WTC11 (cell line): Measurements from ENCODE around the gene PLEKHG5. TPM values are rescaled to one million over a fixed set of nuclear protein-coding genes. Genes with fewer than 3 reads are reported as not detected.
A peak's percentile ranks its signal among the peaks of the same experiment; 100 is the strongest.

Experiments
- ATAC-seq: fragments of 200-7000 bp; cut with Tn5 transposase; 2 replicates; pipeline ENCODE4 v1.10.0; 2021; ENCODE audit warnings: mild to moderate bottlenecking, moderate library complexity
- CTCF ChIA-PET: fragments of 300-600 bp; sonication (Branson Sonifier 250); formaldehyde crosslinking; loops from one replicate; lab custom pipeline; 2021; ENCODE audit warnings: antibody characterized with exemption; lab: Charles Lee
- POLR2A ChIA-PET: fragments of 350-600 bp; sonication (Branson Sonifier 250); formaldehyde crosslinking; loops from one replicate; lab custom pipeline; 2021; ENCODE audit warnings: antibody characterized with exemption; lab: Charles Lee
- DNase-seq: peaks from one replicate; pipeline ENCODE4 v3.0.0; 2021; ENCODE audit warnings: low spot score
- H3K27ac Mint-ChIP-seq: 2 replicates; pipeline ENCODE4 v1.8.0; 2021; ENCODE audit warnings: mixed read lengths
- H3K27me3 Mint-ChIP-seq: 2 replicates; pipeline ENCODE4 v1.8.0; 2021; ENCODE audit warnings: low read depth, mild to moderate bottlenecking, moderate library complexity, mixed read lengths
- H3K36me3 Mint-ChIP-seq: 2 replicates; pipeline ENCODE4 v1.8.0; 2021; ENCODE audit warnings: mixed read lengths
- H3K4me1 Mint-ChIP-seq: 2 replicates; pipeline ENCODE4 v1.8.0; 2022; ENCODE audit warnings: mixed read lengths
- H3K4me3 Mint-ChIP-seq: 2 replicates; pipeline ENCODE4 v1.8.0; 2021; ENCODE audit warnings: mild to moderate bottlenecking, moderate library complexity, mixed read lengths
- H3K9me3 Mint-ChIP-seq: 2 replicates; pipeline ENCODE4 v1.8.0; 2021; ENCODE audit warnings: mixed read lengths
- AFF4 ChIP-seq: sonication (generic); formaldehyde crosslinking; IDR thresholded peaks from 2 replicates; pipeline ENCODE4 v1.8.1; 2023; ENCODE audit warnings: mild to moderate bottlenecking, missing genetic modification reagents, borderline replicate concordance
- ATF1 ChIP-seq: sonication (generic); formaldehyde crosslinking; IDR thresholded peaks from 2 replicates; pipeline ENCODE4 v1.8.1; 2023; ENCODE audit warnings: mild to moderate bottlenecking, moderate library complexity, missing genetic modification reagents
- CBFB ChIP-seq: sonication (generic); formaldehyde crosslinking; IDR thresholded peaks from 2 replicates; pipeline ENCODE4 v1.8.1; 2022; ENCODE audit warnings: mild to moderate bottlenecking, low read depth, missing genetic modification reagents
- E2F4 ChIP-seq: sonication (generic); formaldehyde crosslinking; IDR thresholded peaks from 2 replicates; pipeline ENCODE4 v1.8.1; 2022; ENCODE audit warnings: low read depth, mild to moderate bottlenecking, moderate library complexity, missing genetic modification reagents, borderline replicate concordance
- ETV6 ChIP-seq: sonication (generic); formaldehyde crosslinking; IDR thresholded peaks from 2 replicates; pipeline ENCODE4 v1.8.1; 2022; ENCODE audit warnings: mild to moderate bottlenecking, missing genetic modification reagents
- FOXJ3 ChIP-seq: sonication (generic); formaldehyde crosslinking; IDR thresholded peaks from 2 replicates; pipeline ENCODE4 v1.9.0; 2021; ENCODE audit warnings: missing genetic modification reagents, mild to moderate bottlenecking, borderline replicate concordance
- FOXP4 ChIP-seq: sonication (generic); formaldehyde crosslinking; IDR thresholded peaks from 2 replicates; pipeline ENCODE4 v1.8.0; 2022; ENCODE audit warnings: mild to moderate bottlenecking, missing genetic modification reagents
- HMGXB4 ChIP-seq: sonication (generic); formaldehyde crosslinking; IDR thresholded peaks from 2 replicates; pipeline ENCODE4 v1.8.1; 2023; ENCODE audit warnings: mild to moderate bottlenecking, moderate library complexity, missing genetic modification reagents
- MLX ChIP-seq: sonication (generic); formaldehyde crosslinking; IDR thresholded peaks from 2 replicates; pipeline ENCODE4 v1.8.1; 2023; ENCODE audit warnings: mild to moderate bottlenecking, missing genetic modification reagents, moderate library complexity
- NFATC4 ChIP-seq: fragments of 250-450 bp; sonication (Bioruptor Pico); IDR thresholded peaks from 2 replicates; pipeline ENCODE4 v1.9.0; 2021; ENCODE audit warnings: mild to moderate bottlenecking
- NR1H2 ChIP-seq: sonication (generic); formaldehyde crosslinking; IDR thresholded peaks from 2 replicates; pipeline ENCODE4 v1.9.0; 2021; ENCODE audit warnings: mild to moderate bottlenecking, moderate library complexity, missing genetic modification reagents
- PRRX2 ChIP-seq: fragments of 250-450 bp; sonication (Bioruptor Pico); IDR thresholded peaks from 2 replicates; pipeline ENCODE4 v1.8.0; 2021; ENCODE audit warnings: mild to moderate bottlenecking
- TCF7 ChIP-seq: sonication (generic); formaldehyde crosslinking; IDR thresholded peaks from 2 replicates; pipeline ENCODE4 v1.8.0; 2022; ENCODE audit warnings: mild to moderate bottlenecking, low read depth, missing genetic modification reagents, moderate library complexity
- TEAD1 ChIP-seq: sonication (generic); formaldehyde crosslinking; IDR thresholded peaks from 2 replicates; pipeline ENCODE4 v1.8.0; 2022; ENCODE audit warnings: mild to moderate bottlenecking, missing genetic modification reagents
- USF2 ChIP-seq: sonication (generic); formaldehyde crosslinking; IDR thresholded peaks from 2 replicates; pipeline ENCODE4 v1.8.1; 2023; ENCODE audit warnings: mild to moderate bottlenecking, missing genetic modification reagents, moderate library complexity
- ZBTB21 ChIP-seq: sonication (generic); formaldehyde crosslinking; IDR thresholded peaks from 2 replicates; pipeline ENCODE4 v1.8.1; 2023; ENCODE audit warnings: mild to moderate bottlenecking, missing genetic modification reagents, borderline replicate concordance
- ZNF121 ChIP-seq: sonication (generic); formaldehyde crosslinking; IDR thresholded peaks from 2 replicates; pipeline ENCODE4 v1.8.0; 2023; ENCODE audit warnings: missing genetic modification reagents
- ZNF219 ChIP-seq: sonication (generic); formaldehyde crosslinking; IDR thresholded peaks from 2 replicates; pipeline ENCODE4 v1.8.0; 2023; ENCODE audit warnings: missing genetic modification reagents, mild to moderate bottlenecking, borderline replicate concordance
- ZNF232 ChIP-seq: sonication (generic); formaldehyde crosslinking; IDR thresholded peaks from 2 replicates; pipeline ENCODE4 v1.8.0; 2022; ENCODE audit warnings: mild to moderate bottlenecking, missing genetic modification reagents
- ZNF416 ChIP-seq: fragments of 250-450 bp; sonication (Bioruptor Pico); IDR thresholded peaks from 2 replicates; pipeline ENCODE4 v1.9.0; 2021; ENCODE audit warnings: mild to moderate bottlenecking, inconsistent platforms
- total RNA-seq: library from RNA; stranded (reverse); gene quantifications from 3 replicates; pipeline ENCODE4 v1.2.3, GENCODE V29; 2021

Gene PLEKHG5
- total RNA-seq, 1 experiment from 2014 or later, result 27.5 TPM

DNA sequence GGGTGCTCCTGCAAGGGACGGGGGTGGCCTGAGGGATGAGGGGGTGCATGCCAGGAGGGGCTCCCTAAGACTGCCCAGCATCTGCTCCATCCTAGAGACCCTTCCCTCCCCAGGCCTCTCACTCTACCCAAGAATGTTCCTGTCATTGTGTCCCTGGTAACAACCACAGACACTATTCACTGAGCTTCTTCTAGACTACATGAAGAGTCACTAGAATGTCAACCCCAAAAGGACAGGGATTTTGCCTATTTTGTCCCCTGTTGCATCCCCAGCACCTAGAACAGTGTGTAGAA lies 28.4 kb downstream of the PLEKHG5 start:
- ChIA-PET CTCF (interaction anchor here (1.2 to 1.8 kb wide), 3 partner anchors 9 to 39 kb away, joined by 4 to 6 read pairs (median 5); no protein-coding TSS in a partner anchor), POLR2A (no interaction called here)
- TF ChIP-seq USF2 (CRISPR knock-in tag), result no peak
- TF ChIP-seq HMGXB4 (CRISPR knock-in tag), result no peak
- no peak for TF ChIP-seq NR1H2 (CRISPR knock-in tag)
- no peak for TF ChIP-seq ETV6 (CRISPR knock-in tag)
- Mint-ChIP-seq H3K27ac (no peak overlapping the region), H3K4me3 (no peak overlapping the region), H3K9me3 (no peaks in the 10 kb centered on the region), H3K4me1 (peaks cover 21% of the 10 kb centered on the region), H3K27me3 (peaks cover 2% of the 10 kb centered on the region; the same call in 1 of the 2 replicates), H3K36me3 (peaks cover 8% of the 10 kb centered on the region)
- DNase-seq (no peak), ATAC-seq (no peak)

DNA sequence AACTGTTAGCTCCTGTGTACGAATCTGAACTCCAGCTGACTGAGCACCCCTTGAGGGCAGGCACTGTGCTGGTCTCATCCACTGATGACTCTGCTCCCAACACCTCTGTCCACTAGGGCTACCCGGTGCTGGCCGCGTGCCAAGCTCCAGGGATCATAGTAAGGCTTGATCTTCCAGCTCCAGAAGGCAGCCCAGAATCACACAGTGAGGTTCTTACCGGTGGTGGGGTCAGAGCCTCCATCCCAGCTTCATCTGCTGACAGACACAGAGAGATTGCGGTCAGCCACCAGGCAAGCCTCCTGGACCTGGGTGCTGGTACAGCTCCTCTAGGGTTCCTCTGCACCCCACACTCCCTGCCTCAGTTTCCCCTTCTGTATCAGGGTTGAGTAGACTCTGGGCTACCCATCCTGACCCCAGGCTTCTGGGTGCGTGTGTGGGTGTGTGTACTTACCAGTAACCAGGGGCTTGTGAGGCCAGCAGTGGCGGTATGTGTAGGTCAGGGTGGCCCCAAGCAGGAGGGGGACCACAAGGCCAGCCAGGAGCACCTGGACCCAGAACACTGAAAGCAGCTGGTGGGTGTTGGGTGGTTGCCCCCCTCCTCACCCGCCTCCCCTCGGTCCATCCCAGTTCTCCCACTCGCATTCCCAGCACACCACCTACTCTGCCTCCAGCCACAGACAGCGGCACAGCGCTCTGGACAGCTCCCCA lies 28.9 kb downstream of the PLEKHG5 start:
- TF ChIP-seq E2F4 (CRISPR knock-in tag) (no peak), MLX (no peak), ZBTB21 (CRISPR knock-in tag) (no peak), AFF4 (CRISPR knock-in tag) (no peak), FOXJ3 (CRISPR knock-in tag) (no peak), ATF1 (CRISPR knock-in tag) (no peak), ZNF121 (CRISPR knock-in tag) (no peak), ZNF416 (CRISPR knock-in tag) (no peak), FOXP4 (CRISPR knock-in tag) (no peak), TCF7 (no peak), NFATC4 (CRISPR knock-in tag) (no peak), ZNF232 (no peak), HMGXB4 (CRISPR knock-in tag) (no peak), PRRX2 (CRISPR knock-in tag) (no peak), CBFB (CRISPR knock-in tag) (no peak), ZNF219 (CRISPR knock-in tag) (no peak), NR1H2 (CRISPR knock-in tag) (no peak), TEAD1 (CRISPR knock-in tag) (no peak)
- peak overlapping the region; percentile 92 for H3K27ac Mint-ChIP-seq
- POLR2A ChIA-PET, result no interaction called here
- peaks cover 2% of the 10 kb centered on the region; the same call in 1 of the 2 replicates for H3K27me3 Mint-ChIP-seq
- ATAC-seq (no peak), DNase-seq (no peak)
- H3K4me3 Mint-ChIP-seq, result no peak overlapping the region
- no peaks in the 10 kb centered on the region for H3K9me3 Mint-ChIP-seq
- CTCF ChIA-PET, result interaction anchor here (1.4 to 1.8 kb wide), 3 partner anchors 9 to 39 kb away, joined by 5 to 6 read pairs (median 5); no protein-coding TSS in a partner anchor
- H3K4me1 Mint-ChIP-seq, result peaks cover 21% of the 10 kb centered on the region
- peaks cover 7% of the 10 kb centered on the region for H3K36me3 Mint-ChIP-seq
